SK-N-SH (cell line): ENCODE data around the gene OR9A4. TPM values are rescaled to one million over a fixed set of nuclear protein-coding genes. Genes with fewer than 3 reads are reported as not detected.

Experiments
- CTCF ChIA-PET: fragments of 300-600, 350-600 bp; formaldehyde crosslinking; extraction: SDS; loops from one replicate; lab custom pipeline; 2021; lab: Yijun Ruan, JAX
- POLR2A ChIA-PET: fragments of 350-600 bp; sonication (Branson Sonifier 250); formaldehyde crosslinking; extraction: SDS; loops from one replicate; lab custom pipeline; 2020; ENCODE audit warnings: antibody characterized with exemption, inconsistent platforms; lab: Yijun Ruan, JAX
- DNase-seq: peaks from one replicate; pipeline ENCODE4 v3.0.0; 2012
- H2AFZ ChIP-seq: fragments of 200-600 bp; sonication (generic); 2 replicates; pipeline ENCODE4 v1.8.1; 2016; ENCODE audit warnings: antibody characterized with exemption, mild to moderate bottlenecking, low read depth
- H3F3A ChIP-seq: fragments of 200-600 bp; sonication (generic); replicated peaks from 2 replicates; pipeline ENCODE3; 2016; ENCODE audit warnings: antibody characterized with exemption, mild to moderate bottlenecking; ENCODE audit not compliant: insufficient read depth
- H3K27ac ChIP-seq, 2 experiments: fragments of 200-500 bp in 1 of 2; fragments of 200-600 bp in 1 of 2; sonication (Bioruptor generic) in 1 of 2; sonication (generic), shearing (Covaris generic) in 1 of 2; 2 replicates each; pipeline versions ENCODE4 v1.5.1 to v1.6.1; 2014 to 2016; ENCODE audit warnings: low read depth in 2 of 2, inconsistent platforms in 1 of 2, low read length in 1 of 2, mild to moderate bottlenecking in 1 of 2, mixed read lengths in 1 of 2
- H3K27me3 ChIP-seq: fragments of 200-600 bp; sonication (generic), shearing (Covaris generic); 2 replicates; pipeline ENCODE4 v1.6.1; 2016; ENCODE audit warnings: mixed run types; ENCODE audit not compliant: insufficient read depth
- H3K36me3 ChIP-seq, 2 experiments: fragments of 200-500 bp in 1 of 2; fragments of 200-600 bp in 1 of 2; sonication (Bioruptor generic) in 1 of 2; sonication (generic) in 1 of 2; replicated peaks in 1 of 2; 2 replicates each; pipeline versions ENCODE3 to v1.5.1; 2014 to 2016; ENCODE audit warnings: low read length in 1 of 2, mild to moderate bottlenecking in 1 of 2; ENCODE audit not compliant: insufficient read depth in 2 of 2, control insufficient read depth in 1 of 2
- H3K4me1 ChIP-seq, 2 experiments: fragments of 200-500 bp in 1 of 2; fragments of 200-600 bp in 1 of 2; sonication (Bioruptor generic) in 1 of 2; sonication (generic), shearing (Covaris generic) in 1 of 2; 2 replicates each; pipeline versions ENCODE4 v1.5.1 to v1.6.1; 2014 to 2016; ENCODE audit warnings: low read depth in 1 of 2, low read length in 1 of 2, mixed run types in 1 of 2; ENCODE audit not compliant: insufficient read depth in 2 of 2, control insufficient read depth in 1 of 2
- H3K4me2 ChIP-seq: fragments of 200-600 bp; sonication (generic), shearing (Covaris generic); 2 replicates; pipeline ENCODE4 v1.6.1; 2017; ENCODE audit warnings: mixed run types
- H3K4me3 ChIP-seq, 2 experiments: fragments of 200-500 bp in 1 of 2; fragments of 200-600 bp in 1 of 2; sonication (Bioruptor generic) in 1 of 2; sonication (generic), shearing (Covaris generic) in 1 of 2; 2 replicates each; pipeline versions ENCODE4 v1.5.1 to v1.8.1; 2014 to 2016; ENCODE audit warnings: low read depth in 2 of 2, inconsistent platforms in 1 of 2, low read length in 1 of 2, mild to moderate bottlenecking in 1 of 2, mixed read lengths in 1 of 2, moderate library complexity in 1 of 2
- H3K79me2 ChIP-seq: fragments of 200-600 bp; sonication (generic); 2 replicates; pipeline ENCODE4 v1.8.1; 2017; ENCODE audit warnings: mild to moderate bottlenecking; ENCODE audit not compliant: insufficient read depth
- H3K9ac ChIP-seq: fragments of 200-600 bp; sonication (generic); 2 replicates; pipeline ENCODE4 v1.6.1; 2017; ENCODE audit warnings: mixed run types
- H3K9me2 ChIP-seq: fragments of 200-600 bp; sonication (generic); 2 replicates; pipeline ENCODE4 v1.6.1; 2017; ENCODE audit warnings: mixed run types
- H3K9me3 ChIP-seq: fragments of 200-600 bp; sonication (generic); 2 replicates; pipeline ENCODE4 v1.6.1; 2017; ENCODE audit warnings: mixed run types, mild to moderate bottlenecking, moderate library complexity
- H4K20me1 ChIP-seq: fragments of 200-600 bp; sonication (generic); 2 replicates; pipeline ENCODE4 v1.6.1; 2017; ENCODE audit warnings: mild to moderate bottlenecking, mixed run types; ENCODE audit not compliant: insufficient read depth
- EP300 ChIP-seq, 2 experiments: IDR thresholded peaks; 2 replicates each; pipeline versions ENCODE4 v1.4.0 to v1.6.1; 2012; ENCODE audit warnings: borderline replicate concordance in 1 of 2, low read depth in 1 of 2, low read length in 1 of 2
- EZH2phosphoT487 ChIP-seq: fragments of 200-600 bp; sonication (generic); IDR thresholded peaks from 2 replicates; pipeline ENCODE4 v1.6.1; 2017; ENCODE audit warnings: low read depth, mixed run types, mild to moderate bottlenecking, antibody characterized with exemption, moderate library complexity, borderline replicate concordance
- IRF3 ChIP-seq: fragments of 150-350 bp; IDR thresholded peaks from 2 replicates; pipeline ENCODE4 v1.6.1; 2016; ENCODE audit warnings: mild to moderate bottlenecking, low read depth, low read length
- MAX ChIP-seq: IDR thresholded peaks from 2 replicates; pipeline ENCODE4 v1.4.0; 2012; ENCODE audit warnings: low read depth
- MEF2A ChIP-seq: IDR thresholded peaks from 2 replicates; pipeline ENCODE4 v1.4.0; 2012; ENCODE audit warnings: low read depth, borderline replicate concordance
- MXI1 ChIP-seq: IDR thresholded peaks from 2 replicates; pipeline ENCODE4 v1.6.1; 2012; ENCODE audit warnings: mild to moderate bottlenecking, low read depth, low read length, improper control_type of control experiment
- NFIC ChIP-seq: IDR thresholded peaks from 2 replicates; pipeline ENCODE4 v1.4.0; 2012; ENCODE audit warnings: borderline replicate concordance
- NRF1 ChIP-seq: IDR thresholded peaks from 2 replicates; pipeline ENCODE4 v1.6.1; 2012; ENCODE audit warnings: low read depth, mild to moderate bottlenecking, low read length
- PBX3 ChIP-seq: IDR thresholded peaks from 2 replicates; pipeline ENCODE4; 2012
- RAD21 ChIP-seq: IDR thresholded peaks from 2 replicates; pipeline ENCODE4 v1.6.1; 2012; ENCODE audit warnings: mild to moderate bottlenecking, low read length
- RCOR1 ChIP-seq: fragments of 150-350 bp; IDR thresholded peaks from 2 replicates; pipeline ENCODE4 v1.6.1; 2017; ENCODE audit warnings: antibody characterized with exemption, low read length
- RXRA ChIP-seq: IDR thresholded peaks from 2 replicates; pipeline ENCODE4 v1.4.0; 2012; ENCODE audit warnings: low read depth, mild to moderate bottlenecking, borderline replicate concordance
- SIN3A ChIP-seq: IDR thresholded peaks from 2 replicates; pipeline ENCODE4 v1.6.1; 2012; ENCODE audit warnings: low read depth, mild to moderate bottlenecking, low read length, moderate library complexity, borderline replicate concordance
- SMC3 ChIP-seq: IDR thresholded peaks from 2 replicates; pipeline ENCODE4 v1.6.1; 2012; ENCODE audit warnings: low read depth, low read length, improper control_type of control experiment
- TEAD4 ChIP-seq: IDR thresholded peaks from 2 replicates; pipeline ENCODE4 v1.4.0; 2012; ENCODE audit warnings: mild to moderate bottlenecking, borderline replicate concordance; ENCODE audit not compliant: insufficient read depth
- WGBS: methylation state at CpG from one replicate; pipeline ENCODE4 v1.1.6; 2017; ENCODE audit warnings: low lambda C conversion rate; 5-methylcytosine and 5-hydroxymethylcytosine counted together
- polyA plus RNA-seq, 3 experiments: library from polyadenylated mRNA; depleted of rRNA; stranded (reverse); fragments of >200 nt; gene quantifications; 2 replicates each; pipeline ENCODE4 v1.2.3, GENCODE V29; 2012

Gene OR9A4
- polyA plus RNA-seq, 1 of the 3 experiments (the other 2 are of a cell fraction): not detected

GRCh38 chr7:141928845-141929195, 12.6 kb downstream of the OR9A4 start (continued):
- TF ChIP-seq EZH2phosphoT487: no peak
- no peak for TF ChIP-seq SMC3
- TF ChIP-seq TEAD4: no peak
- no peak for TF ChIP-seq RAD21
- no peak for TF ChIP-seq MAX
- TF ChIP-seq IRF3: no peak
- TF ChIP-seq RCOR1: no peak
- TF ChIP-seq SIN3A: no peak
- no peak for TF ChIP-seq RXRA
- TF ChIP-seq PBX3: no peak
- no peak for TF ChIP-seq NFIC

DNA sequence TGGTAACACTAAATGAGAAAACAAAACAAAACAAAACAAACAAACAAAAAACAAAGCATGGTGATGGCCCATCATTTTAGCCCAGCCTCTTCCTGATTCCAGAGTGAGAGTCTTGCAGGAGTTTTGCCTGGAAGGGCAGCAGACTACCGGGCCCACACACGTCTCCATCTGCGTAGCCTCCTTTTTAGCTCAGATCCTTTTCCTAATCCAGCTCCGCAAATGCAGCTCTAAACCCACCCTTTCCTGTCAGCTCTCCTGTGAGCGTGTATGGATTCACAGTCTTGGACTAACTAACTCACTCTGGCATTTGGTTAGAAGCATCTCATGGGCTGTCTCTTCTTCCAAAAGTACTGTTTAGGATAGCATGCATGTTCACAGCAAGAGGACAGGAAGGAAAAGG, 14.0 kb downstream of the OR9A4 start:
- no peak overlapping the region for H2AFZ ChIP-seq
- H3K27me3 ChIP-seq: no peaks in the 10 kb centered on the region
- no peaks in the 10 kb centered on the region for H3K9me3 ChIP-seq
- POLR2A ChIA-PET: no interaction called here
- H3K4me2 ChIP-seq: no peak overlapping the region
- no peak overlapping the region for H3K4me3 ChIP-seq
- CTCF ChIA-PET: interaction anchor here (2.1 kb wide), 1 partner anchor 46 kb away, joined by 8 read pairs; no protein-coding TSS in a partner anchor
- H3K4me1 ChIP-seq: no peaks in the 10 kb centered on the region
- H3F3A ChIP-seq: no peaks in the 10 kb centered on the region
- WGBS: 16% methylated on average over 5 of the region's 5 CpGs
- H3K9ac ChIP-seq: no peak overlapping the region
- H3K36me3 ChIP-seq: no peaks in the 10 kb centered on the region
- H3K27ac ChIP-seq: no peak overlapping the region
- H3K9me2 ChIP-seq: no peaks in the 10 kb centered on the region
- no peak for TF ChIP-seq EP300 (IDR thresholded peaks at IDR 0.05; ENCODE audit: borderline replicate concordance in 1 of 2, low read depth in 1 of 2, low read length in 1 of 2)
- TF ChIP-seq MXI1: no peak
- no peak for TF ChIP-seq MAX
- TF ChIP-seq MEF2A: no peak
- TF ChIP-seq EZH2phosphoT487: no peak
- no peak for TF ChIP-seq PBX3
- no peak for TF ChIP-seq NRF1
- no peaks in the 10 kb centered on the region for H4K20me1 ChIP-seq
- no peak for DNase-seq
- H3K79me2 ChIP-seq: no peaks in the 10 kb centered on the region
